ENCODE data around the gene PRPF38A. TPM values are rescaled to one million over a fixed set of nuclear protein-coding genes. Genes with fewer than 3 reads are reported as not detected.

Gene PRPF38A
- total RNA-seq, 1 donor from 2014 or later, result 31.8 TPM

DNA sequence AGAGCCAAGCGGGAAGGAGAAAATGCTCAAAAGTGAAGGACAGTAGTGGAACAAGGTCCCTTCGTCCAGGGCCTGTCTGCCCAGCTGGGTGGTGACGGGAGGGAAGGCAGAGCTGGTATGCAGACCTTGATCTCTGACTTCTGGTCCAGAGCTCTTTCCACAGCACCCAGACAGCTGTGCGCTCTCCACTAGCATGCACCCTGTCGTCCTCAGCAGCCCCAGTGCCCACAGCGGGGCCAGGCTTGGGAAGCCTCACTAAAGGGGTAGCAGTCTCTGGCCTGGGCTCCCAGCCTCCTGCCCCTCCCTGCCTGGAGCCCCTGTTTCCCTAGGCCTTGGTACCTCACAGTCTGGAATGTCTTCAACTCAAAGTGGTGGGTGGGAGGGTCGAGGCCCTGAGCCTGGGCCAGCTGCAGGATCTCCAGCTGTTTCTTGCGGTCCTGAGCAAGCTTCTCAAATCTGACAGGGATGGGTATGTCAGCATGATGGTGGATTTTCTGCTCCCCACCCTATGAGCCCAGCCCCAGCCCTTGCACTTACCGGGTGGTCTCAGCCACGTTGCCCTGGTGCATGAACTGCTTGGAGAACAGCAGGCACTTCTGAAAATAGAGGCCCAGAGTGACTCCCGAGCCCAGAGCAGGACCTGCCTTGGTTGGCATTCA, 48.4 kb upstream of the PRPF38A start:
- peaks cover 22% of the 10 kb centered on the region for H4K20me1 ChIP-seq (ENCODE audit: insufficient read depth, low read length)
- Mint-ChIP-seq H3K4me1 (ENCODE audit: low read depth, unreplicated experiment) (peaks cover 3% of the 10 kb centered on the region), H3K36me3 (ENCODE audit: low read depth, unreplicated experiment) (peaks cover 37% of the 10 kb centered on the region), H3K27me3 (ENCODE audit: low read depth, unreplicated experiment) (no peaks in the 10 kb centered on the region), H3K27ac (ENCODE audit: unreplicated experiment) (no peak overlapping the region), H3K4me3 (ENCODE audit: unreplicated experiment) (no peak overlapping the region), H3K9me3 (ENCODE audit: unreplicated experiment) (no peaks in the 10 kb centered on the region)
- H2AFZ ChIP-seq (ENCODE audit: low read depth, low read length), result no peak overlapping the region
- no peak overlapping the region for H3K27ac ChIP-seq (ENCODE audit: low read depth, low read length)
- peaks cover 51% of the 10 kb centered on the region for H3K36me3 ChIP-seq (ENCODE audit: insufficient read depth, low read length)
- no peaks in the 10 kb centered on the region for H3K79me2 ChIP-seq (ENCODE audit: insufficient read depth, low read length)
- H3K9ac ChIP-seq (ENCODE audit: low read length), result no peak overlapping the region
- no peak overlapping the region for H3K4me2 ChIP-seq (ENCODE audit: low read length)
- TF ChIP-seq EZH2 (IDR thresholded peaks at IDR 0.05; ENCODE audit: insufficient read depth, low read length), result no peak
- TF ChIP-seq, protein P1, sequence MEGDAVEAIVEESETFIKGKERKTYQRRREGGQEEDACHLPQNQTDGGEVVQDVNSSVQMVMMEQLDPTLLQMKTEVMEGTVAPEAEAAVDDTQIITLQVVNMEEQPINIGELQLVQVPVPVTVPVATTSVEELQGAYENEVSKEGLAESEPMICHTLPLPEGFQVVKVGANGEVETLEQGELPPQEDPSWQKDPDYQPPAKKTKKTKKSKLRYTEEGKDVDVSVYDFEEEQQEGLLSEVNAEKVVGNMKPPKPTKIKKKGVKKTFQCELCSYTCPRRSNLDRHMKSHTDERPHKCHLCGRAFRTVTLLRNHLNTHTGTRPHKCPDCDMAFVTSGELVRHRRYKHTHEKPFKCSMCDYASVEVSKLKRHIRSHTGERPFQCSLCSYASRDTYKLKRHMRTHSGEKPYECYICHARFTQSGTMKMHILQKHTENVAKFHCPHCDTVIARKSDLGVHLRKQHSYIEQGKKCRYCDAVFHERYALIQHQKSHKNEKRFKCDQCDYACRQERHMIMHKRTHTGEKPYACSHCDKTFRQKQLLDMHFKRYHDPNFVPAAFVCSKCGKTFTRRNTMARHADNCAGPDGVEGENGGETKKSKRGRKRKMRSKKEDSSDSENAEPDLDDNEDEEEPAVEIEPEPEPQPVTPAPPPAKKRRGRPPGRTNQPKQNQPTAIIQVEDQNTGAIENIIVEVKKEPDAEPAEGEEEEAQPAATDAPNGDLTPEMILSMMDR (IDR thresholded peaks at IDR 0.05; ENCODE audit: insufficient read depth, low read depth, low read length), result no peak
- H3K9me3 ChIP-seq (ENCODE audit: insufficient read depth, low read depth, low read length), result no peaks in the 10 kb centered on the region
- FAIRE-seq (no peak), DNase-seq (ENCODE audit: low read depth) (no peak)
- no peak overlapping the region for H3K4me3 ChIP-seq (ENCODE audit: insufficient read depth, low read depth, low read length)
- peaks cover 4% of the 10 kb centered on the region for H3K4me1 ChIP-seq (ENCODE audit: insufficient read depth, low read length)
- no peaks in the 10 kb centered on the region for H3K27me3 ChIP-seq (ENCODE audit: insufficient read depth, low read length)

DNA sequence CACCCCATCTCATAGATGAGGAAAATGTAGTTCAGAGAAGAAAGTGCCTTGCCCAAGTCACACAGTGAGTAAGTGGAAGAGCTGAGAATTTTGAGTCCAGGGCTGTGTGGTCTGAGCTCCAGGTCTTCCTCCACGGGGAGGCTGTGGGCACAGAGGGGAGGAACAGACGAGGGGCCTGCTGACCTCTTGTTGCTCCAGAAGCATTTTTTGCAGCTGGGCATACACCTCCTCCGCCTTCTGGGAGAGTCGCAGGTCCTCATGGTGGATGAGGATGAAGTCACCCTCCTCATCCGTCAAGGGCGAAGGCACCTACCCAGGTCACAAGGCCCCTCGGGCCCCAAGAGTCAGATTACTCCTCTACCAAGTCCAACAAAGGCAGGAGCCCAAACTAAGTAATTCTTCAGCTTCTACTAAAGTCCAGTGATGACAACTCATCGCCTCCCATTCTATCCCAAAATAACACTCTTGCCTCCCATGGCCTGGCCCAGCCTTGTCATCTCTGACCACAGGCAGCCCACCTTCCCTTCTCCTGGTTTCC, 47.5 kb upstream of the PRPF38A start:
- Mint-ChIP-seq H3K27ac (ENCODE audit: unreplicated experiment) (no peak overlapping the region), H3K9me3 (ENCODE audit: unreplicated experiment) (no peaks in the 10 kb centered on the region), H3K27me3 (ENCODE audit: low read depth, unreplicated experiment) (no peaks in the 10 kb centered on the region), H3K4me3 (ENCODE audit: unreplicated experiment) (no peak overlapping the region), H3K4me1 (ENCODE audit: low read depth, unreplicated experiment) (no peaks in the 10 kb centered on the region), H3K36me3 (ENCODE audit: low read depth, unreplicated experiment) (peaks cover 39% of the 10 kb centered on the region)
- no peak for TF ChIP-seq EZH2 (IDR thresholded peaks at IDR 0.05; ENCODE audit: insufficient read depth, low read length)
- TF ChIP-seq, protein P1 (IDR thresholded peaks at IDR 0.05; ENCODE audit: insufficient read depth, low read depth, low read length), result no peak
- no peak for FAIRE-seq
- no peak overlapping the region for H3K9ac ChIP-seq (ENCODE audit: low read length)
- no peak overlapping the region for H3K4me2 ChIP-seq (ENCODE audit: low read length)
- H4K20me1 ChIP-seq (ENCODE audit: insufficient read depth, low read length), result peaks cover 29% of the 10 kb centered on the region
- H2AFZ ChIP-seq (ENCODE audit: low read depth, low read length), result no peak overlapping the region
- H3K27ac ChIP-seq (ENCODE audit: low read depth, low read length), result no peak overlapping the region
- DNase-seq (ENCODE audit: low read depth), result no peak
- no peak overlapping the region for H3K4me3 ChIP-seq (ENCODE audit: insufficient read depth, low read depth, low read length)
- no peaks in the 10 kb centered on the region for H3K9me3 ChIP-seq (ENCODE audit: insufficient read depth, low read depth, low read length)
- no peaks in the 10 kb centered on the region for H3K27me3 ChIP-seq (ENCODE audit: insufficient read depth, low read length)
- peaks cover 2% of the 10 kb centered on the region for H3K79me2 ChIP-seq (ENCODE audit: insufficient read depth, low read length)
- no peaks in the 10 kb centered on the region for H3K4me1 ChIP-seq (ENCODE audit: insufficient read depth, low read length)
- H3K36me3 ChIP-seq (ENCODE audit: insufficient read depth, low read length), result peaks cover 51% of the 10 kb centered on the region

DNA sequence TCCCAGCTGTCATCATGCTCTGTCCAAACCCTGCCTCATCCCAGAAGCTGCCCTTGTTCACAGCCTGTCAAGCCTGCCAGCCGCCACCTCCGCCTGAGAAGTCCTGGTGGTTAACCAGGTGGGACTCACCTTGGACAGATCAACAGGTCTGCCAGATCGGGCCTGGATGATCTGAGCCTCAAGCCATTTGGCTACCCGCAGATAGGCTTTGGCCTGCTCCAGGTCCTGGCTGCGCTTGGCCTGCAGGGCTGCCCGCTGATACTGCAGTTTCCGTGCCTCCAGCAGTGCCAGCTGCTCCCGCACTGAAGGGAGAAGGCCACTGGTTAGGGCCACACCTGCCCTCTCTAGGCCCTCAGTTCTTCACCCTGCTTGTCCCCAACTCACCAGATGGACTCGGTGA, 47.0 kb upstream of the PRPF38A start:
- Histone ChIP-seq H2AFZ (ENCODE audit: low read depth, low read length) (no peak overlapping the region), H3K79me2 (ENCODE audit: insufficient read depth, low read length) (peaks cover 7% of the 10 kb centered on the region), H3K9me3 (ENCODE audit: insufficient read depth, low read depth, low read length) (no peaks in the 10 kb centered on the region), H3K27ac (ENCODE audit: low read depth, low read length) (no peak overlapping the region), H3K4me3 (ENCODE audit: insufficient read depth, low read depth, low read length) (no peak overlapping the region), H4K20me1 (ENCODE audit: insufficient read depth, low read length) (peaks cover 32% of the 10 kb centered on the region), H3K9ac (ENCODE audit: low read length) (no peak overlapping the region), H3K27me3 (ENCODE audit: insufficient read depth, low read length) (no peaks in the 10 kb centered on the region), H3K4me1 (ENCODE audit: insufficient read depth, low read length) (no peaks in the 10 kb centered on the region), H3K36me3 (ENCODE audit: insufficient read depth, low read length) (peaks cover 56% of the 10 kb centered on the region), H3K4me2 (ENCODE audit: low read length) (no peak overlapping the region)
- no peaks in the 10 kb centered on the region for H3K9me3 Mint-ChIP-seq (ENCODE audit: unreplicated experiment)
- no peak overlapping the region for H3K27ac Mint-ChIP-seq (ENCODE audit: unreplicated experiment)
- no peak for FAIRE-seq
- no peaks in the 10 kb centered on the region for H3K27me3 Mint-ChIP-seq (ENCODE audit: low read depth, unreplicated experiment)
- no peak for DNase-seq (ENCODE audit: low read depth)
- TF ChIP-seq EZH2 (IDR thresholded peaks at IDR 0.05; ENCODE audit: insufficient read depth, low read length), result no peak
- TF ChIP-seq, protein P1 (IDR thresholded peaks at IDR 0.05; ENCODE audit: insufficient read depth, low read depth, low read length), result no peak
- H3K4me3 Mint-ChIP-seq (ENCODE audit: unreplicated experiment), result no peak overlapping the region
- H3K36me3 Mint-ChIP-seq (ENCODE audit: low read depth, unreplicated experiment), result peaks cover 38% of the 10 kb centered on the region
- no peaks in the 10 kb centered on the region for H3K4me1 Mint-ChIP-seq (ENCODE audit: low read depth, unreplicated experiment)

Measured in astrocyte (in vitro differentiated cells and primary cell).